Activated T-helper 9 cell treated with anti-CD3 and anti-CD28 coated beads, Interleukin-2, amount 50 U/mL, for 16 hours (primary cell): Measurements from ENCODE around the gene CHL1.

Experiments used
- DNase-seq: peaks from one replicate; pipeline ENCODE4 v3.0.0-alpha.2; 2020; ENCODE audit warnings: low read depth

CHL1 gene

GRCh38 chr3:196311-197148, at the start of gene CHL1:
CHL1 (plus strand) TSS chr3:196763; CDS start chr3:319777, 123,014 bp downstream.
- DNase-seq, result no peak

- DNase-seq, result no peak
These were observed 44.9 kb upstream of the CHL1 start for GRCh38 chr3:151614-152189.

GRCh38 chr3:159974-160373, 36.6 kb upstream of the CHL1 start:
- DNase-seq, result no peak

- no peak for DNase-seq
These were observed 30.5 kb upstream of the CHL1 start for GRCh38 chr3:166071-166470.

GRCh38 chr3:166799-167198, 29.8 kb upstream of the CHL1 start:
- no peak for DNase-seq

GRCh38 chr3:173886-174285, 22.7 kb upstream of the CHL1 start:
- DNase-seq, result no peak

GRCh38 chr3:184976-185375, 11.6 kb upstream of the CHL1 start:
- no peak for DNase-seq

- DNase-seq, result no peak
These were observed 4.2 kb upstream of the CHL1 start for GRCh38 chr3:192215-192929.

GRCh38 chr3:194001-194400, 2.6 kb upstream of the CHL1 start:
- DNase-seq, result no peak

GRCh38 chr3:194421-194820, 2.1 kb upstream of the CHL1 start:
- no peak for DNase-seq

- no peak for DNase-seq
These were observed 897 bp upstream of the CHL1 start for GRCh38 chr3:195666-196065.

- no peak for DNase-seq
These were observed 725 bp downstream of the CHL1 start for GRCh38 chr3:197149-197827.

- DNase-seq, result no peak
These were observed 1.4 kb downstream of the CHL1 start for GRCh38 chr3:197828-198491.

GRCh38 chr3:199835-200234, 3.3 kb downstream of the CHL1 start:
- no peak for DNase-seq

GRCh38 chr3:200758-201325, 4.3 kb downstream of the CHL1 start:
- no peak for DNase-seq

- no peak for DNase-seq
These were observed 7.5 kb downstream of the CHL1 start for GRCh38 chr3:204102-204501.

GRCh38 chr3:207973-208372, 11.4 kb downstream of the CHL1 start:
- no peak for DNase-seq

GRCh38 chr3:210669-211068, 14.1 kb downstream of the CHL1 start:
- no peak for DNase-seq

- DNase-seq, result no peak
These were observed 15.9 kb downstream of the CHL1 start for GRCh38 chr3:212432-212831.

GRCh38 chr3:217099-217813, 20.7 kb downstream of the CHL1 start:
- DNase-seq, result no peak

GRCh38 chr3:217948-218347, 21.4 kb downstream of the CHL1 start:
- no peak for DNase-seq
